Karpas-422 (cell line): ENCODE results near the gene MEIS2. TPM values are rescaled to one million over a fixed set of nuclear protein-coding genes. Genes with fewer than 3 reads are reported as not detected.
A peak's percentile ranks its signal among the peaks of the same experiment; 100 is the strongest.

Experiments
- DNase-seq: peaks from one replicate; pipeline ENCODE4 v3.0.0-alpha.2; 2015
- H2AFZ ChIP-seq: fragments of 200-600 bp; sonication (generic); 2 replicates; pipeline ENCODE4 v1.6.1; 2014; ENCODE audit warnings: antibody characterized with exemption, low read length, mixed read lengths
- H3K27ac ChIP-seq: fragments of 200-600 bp; sonication (generic); 2 replicates; pipeline ENCODE4 v1.5.1; 2014; ENCODE audit warnings: mild to moderate bottlenecking, low read length, moderate library complexity
- H3K27me3 ChIP-seq: fragments of 200-600 bp; sonication (generic); 2 replicates; pipeline ENCODE4 v1.6.1; 2014; ENCODE audit warnings: low read length, mixed read lengths
- H3K36me3 ChIP-seq: fragments of 200-600 bp; sonication (generic); 2 replicates; pipeline ENCODE4 v1.6.1; 2014; ENCODE audit warnings: low read length, mixed read lengths; ENCODE audit not compliant: insufficient read depth
- H3K4me1 ChIP-seq: fragments of 200-600 bp; sonication (generic); 2 replicates; pipeline ENCODE4 v1.6.1; 2014; ENCODE audit warnings: mild to moderate bottlenecking, low read length, mixed read lengths
- H3K4me2 ChIP-seq: fragments of 200-600 bp; sonication (generic); 2 replicates; pipeline ENCODE4 v1.6.1; 2014; ENCODE audit warnings: low read length, low read depth, mild to moderate bottlenecking; ENCODE audit not compliant: poor library complexity, severe bottlenecking
- H3K4me3 ChIP-seq: fragments of 200-600 bp; sonication (generic); 2 replicates; pipeline ENCODE4 v1.5.1; 2014; ENCODE audit warnings: mild to moderate bottlenecking, antibody characterized with exemption, low read length, mixed read lengths
- H3K79me2 ChIP-seq: fragments of 200-600 bp; sonication (generic); 2 replicates; pipeline ENCODE4 v1.6.1; 2014; ENCODE audit warnings: mild to moderate bottlenecking, low read length, mixed read lengths
- H3K9ac ChIP-seq: fragments of 200-600 bp; sonication (generic); 2 replicates; pipeline ENCODE4 v1.6.0; 2014; ENCODE audit warnings: low read length
- H3K9me2 ChIP-seq: fragments of 200-600 bp; sonication (generic), shearing (Covaris generic); replicated peaks from 2 replicates; pipeline ENCODE4 v1.6.0; 2014; ENCODE audit warnings: mild to moderate bottlenecking, low read length, moderate library complexity; ENCODE audit not compliant: insufficient read depth
- H3K9me3 ChIP-seq: fragments of 300-700, 200-600 bp; sonication (generic); 2 replicates; pipeline ENCODE4 v1.6.1; 2014; ENCODE audit warnings: low read length, mixed read lengths
- H4K20me1 ChIP-seq: fragments of 200-600 bp; sonication (generic); 2 replicates; pipeline ENCODE4 v1.6.1; 2014; ENCODE audit warnings: mild to moderate bottlenecking, antibody characterized with exemption, low read length, low read depth; ENCODE audit not compliant: insufficient read depth
- total RNA-seq: library from RNA; depleted of rRNA; stranded (reverse); fragments of >200 nt; shearing (Covaris generic); gene quantifications from 2 replicates; pipeline ENCODE4 v1.2.3, GENCODE V29; 2014; ENCODE audit warnings: low replicate concordance

MEIS2 gene
- total RNA-seq, 1 experiment from 2014 or later: 68.2 TPM

GRCh38 chr15:37109872-37110572 lies 9.7 kb upstream of the MEIS2 start:
- no peak overlapping the region for H3K4me3 ChIP-seq
- no peak overlapping the region for H2AFZ ChIP-seq
- no peaks in the 10 kb centered on the region for H3K36me3 ChIP-seq

GRCh38 chr15:37109168-37109871 lies 9.0 kb upstream of the MEIS2 start:
- no peaks in the 10 kb centered on the region for H3K27me3 ChIP-seq
- H3K4me1 ChIP-seq: no peaks in the 10 kb centered on the region
- peaks cover 17% of the 10 kb centered on the region; the same call in 1 of the 2 replicates for H4K20me1 ChIP-seq
- no peak overlapping the region for H3K4me2 ChIP-seq
- no peaks in the 10 kb centered on the region for H3K9me3 ChIP-seq
- H2AFZ ChIP-seq: no peak overlapping the region
- H3K79me2 ChIP-seq: no peaks in the 10 kb centered on the region
- H3K9me2 ChIP-seq: no peaks in the 10 kb centered on the region
- H3K9ac ChIP-seq: no peak overlapping the region
- H3K36me3 ChIP-seq: no peaks in the 10 kb centered on the region
- H3K27ac ChIP-seq: no peak overlapping the region
- no peak overlapping the region for H3K4me3 ChIP-seq
- DNase-seq: no peak

More at GRCh38 chr15:37109872-37110572, 9.7 kb upstream of the MEIS2 start:
- no peak overlapping the region for H3K9ac ChIP-seq
- H3K79me2 ChIP-seq: no peaks in the 10 kb centered on the region
- H3K9me2 ChIP-seq: no peaks in the 10 kb centered on the region
- H4K20me1 ChIP-seq: peaks cover 16% of the 10 kb centered on the region; the same call in 1 of the 2 replicates
- no peaks in the 10 kb centered on the region for H3K4me1 ChIP-seq
- DNase-seq: no peak
- no peaks in the 10 kb centered on the region for H3K9me3 ChIP-seq
- H3K27ac ChIP-seq: no peak overlapping the region
- no peak overlapping the region for H3K4me2 ChIP-seq
- no peaks in the 10 kb centered on the region for H3K27me3 ChIP-seq

GRCh38 chr15:37108381-37109167 lies 8.2 kb upstream of the MEIS2 start:
- Histone ChIP-seq H3K9ac (no peak overlapping the region), H3K36me3 (no peaks in the 10 kb centered on the region), H3K4me1 (no peaks in the 10 kb centered on the region), H3K27me3 (no peaks in the 10 kb centered on the region), H3K9me2 (no peaks in the 10 kb centered on the region), H3K9me3 (no peaks in the 10 kb centered on the region), H3K4me2 (no peak overlapping the region), H2AFZ (no peak overlapping the region), H3K27ac (no peak overlapping the region), H4K20me1 (peaks cover 24% of the 10 kb centered on the region; the same call in 1 of the 2 replicates), H3K79me2 (no peaks in the 10 kb centered on the region), H3K4me3 (no peak overlapping the region)
- no peak for DNase-seq

- Histone ChIP-seq H3K36me3 (no peaks in the 10 kb centered on the region), H2AFZ (no peak overlapping the region), H3K9me2 (no peaks in the 10 kb centered on the region), H3K27me3 (no peaks in the 10 kb centered on the region), H3K4me1 (no peaks in the 10 kb centered on the region), H3K27ac (no peak overlapping the region), H3K4me3 (no peak overlapping the region), H3K79me2 (no peaks in the 10 kb centered on the region), H3K9me3 (no peaks in the 10 kb centered on the region), H3K9ac (no peak overlapping the region), H4K20me1 (peaks cover 25% of the 10 kb centered on the region; the same call in 1 of the 2 replicates), H3K4me2 (no peak overlapping the region)
- DNase-seq: no peak
These were observed 7.5 kb upstream of the MEIS2 start for GRCh38 chr15:37107744-37108380.

DNA sequence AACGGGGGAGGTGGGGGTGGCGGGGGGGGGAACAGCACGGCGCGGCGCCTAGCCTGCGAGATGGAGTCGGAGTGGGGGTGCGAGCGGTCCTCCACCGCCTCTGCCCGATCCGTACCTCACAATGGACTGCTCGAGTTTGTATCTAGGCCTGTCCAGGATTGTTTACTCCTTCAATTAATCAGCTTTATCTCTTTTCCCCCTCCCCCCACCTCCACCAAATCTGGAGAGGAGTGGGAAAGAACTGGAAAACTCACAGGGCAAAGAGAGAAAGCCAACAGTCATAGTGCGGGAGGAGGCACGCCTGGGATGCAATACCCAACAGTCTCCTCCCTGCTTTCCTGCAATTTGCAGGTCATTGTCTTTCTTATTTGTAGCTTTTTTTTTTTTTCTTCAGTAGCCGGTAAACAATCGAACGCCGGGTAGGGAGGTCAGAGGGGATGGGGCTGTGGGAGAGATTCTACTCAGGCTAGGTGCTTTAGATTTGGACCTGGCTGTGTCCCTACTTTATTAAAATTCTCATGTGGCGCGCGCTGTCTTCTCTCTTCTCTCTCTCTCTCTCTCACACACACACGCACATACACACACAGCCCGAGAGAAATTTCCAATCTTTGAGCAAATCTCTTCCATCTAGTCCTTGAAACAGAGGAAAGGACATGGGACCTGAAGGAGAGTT lies 6.9 kb upstream of the MEIS2 start:
- H3K4me1 ChIP-seq: peaks cover 2% of the 10 kb centered on the region; the same call in 1 of the 2 replicates
- H3K36me3 ChIP-seq: no peaks in the 10 kb centered on the region
- no peak overlapping the region for H3K9ac ChIP-seq
- H3K9me2 ChIP-seq: no peaks in the 10 kb centered on the region
- H3K4me3 ChIP-seq: no peak overlapping the region
- no peak for DNase-seq
- H3K9me3 ChIP-seq: no peaks in the 10 kb centered on the region
- no peak overlapping the region for H3K27ac ChIP-seq
- no peaks in the 10 kb centered on the region for H3K27me3 ChIP-seq
- no peak overlapping the region for H2AFZ ChIP-seq
- H3K4me2 ChIP-seq: no peak overlapping the region
- peaks cover 25% of the 10 kb centered on the region; the same call in 1 of the 2 replicates for H4K20me1 ChIP-seq
- peaks cover 3% of the 10 kb centered on the region; the same call in 1 of the 2 replicates for H3K79me2 ChIP-seq

DNA sequence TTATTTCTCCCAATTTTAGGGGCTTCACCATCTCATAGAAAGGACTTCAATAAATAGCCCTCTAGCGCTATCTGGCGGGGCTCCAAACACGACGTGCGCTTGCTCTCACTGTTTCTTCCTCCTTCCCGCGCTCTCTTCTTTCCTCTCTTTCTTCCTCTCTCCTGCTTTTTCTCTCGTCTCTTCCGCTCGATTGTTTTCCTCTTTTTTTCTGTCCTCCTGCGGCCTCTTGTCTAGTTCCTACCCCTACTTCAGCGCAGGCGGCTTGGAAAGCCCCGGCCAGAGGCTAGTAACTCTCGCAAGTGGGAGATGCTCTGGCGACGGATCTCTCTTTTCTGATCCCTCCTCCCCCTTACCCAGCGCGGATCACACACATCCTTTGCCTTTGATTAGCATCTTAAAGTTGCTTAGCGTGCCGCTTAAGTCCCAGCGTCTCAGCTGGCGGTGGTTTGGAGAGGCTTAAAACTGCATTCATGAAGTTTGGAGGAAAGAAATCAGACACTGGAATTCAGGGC lies 6.2 kb upstream of the MEIS2 start:
- H3K9ac ChIP-seq: no peak overlapping the region
- peaks cover 6% of the 10 kb centered on the region for H3K4me1 ChIP-seq
- no peaks in the 10 kb centered on the region for H3K9me3 ChIP-seq
- no peaks in the 10 kb centered on the region for H3K27me3 ChIP-seq
- DNase-seq: peak; percentile 74
- H2AFZ ChIP-seq: no peak overlapping the region
- H3K4me2 ChIP-seq: no peak overlapping the region
- H3K79me2 ChIP-seq: peaks cover 5% of the 10 kb centered on the region; the same call in 1 of the 2 replicates
- H3K27ac ChIP-seq: no peak overlapping the region
- no peaks in the 10 kb centered on the region for H3K9me2 ChIP-seq
- peaks cover 25% of the 10 kb centered on the region; the same call in 1 of the 2 replicates for H4K20me1 ChIP-seq
- H3K4me3 ChIP-seq: no peak overlapping the region
- H3K36me3 ChIP-seq: no peaks in the 10 kb centered on the region

- no peak overlapping the region for H3K27ac ChIP-seq
- H4K20me1 ChIP-seq: peaks cover 25% of the 10 kb centered on the region; the same call in 1 of the 2 replicates
- no peak overlapping the region for H3K4me2 ChIP-seq
- peaks cover 5% of the 10 kb centered on the region; the same call in 1 of the 2 replicates for H3K79me2 ChIP-seq
- H3K36me3 ChIP-seq: no peaks in the 10 kb centered on the region
- no peak overlapping the region for H2AFZ ChIP-seq
- H3K9me2 ChIP-seq: no peaks in the 10 kb centered on the region
- H3K9ac ChIP-seq: no peak overlapping the region
- peaks cover 6% of the 10 kb centered on the region for H3K4me1 ChIP-seq
- H3K27me3 ChIP-seq: no peaks in the 10 kb centered on the region
- H3K9me3 ChIP-seq: no peaks in the 10 kb centered on the region
- no peak overlapping the region for H3K4me3 ChIP-seq
- DNase-seq: no peak
These were observed 5.5 kb upstream of the MEIS2 start for GRCh38 chr15:37105889-37106288.
